SK-N-MC (cell line): ENCODE measurements around the gene RASL11B.

ENCODE experiments used
- DNase-seq: peaks from one replicate; pipeline ENCODE4 v3.0.0-alpha.2; 2011; ENCODE audit warnings: low read depth, low spot score
- H3K27ac ChIP-seq: fragments of 200-600 bp; sonication (generic); 2 replicates; pipeline ENCODE4 v1.5.1; 2016; ENCODE audit warnings: mixed run types
- H3K36me3 ChIP-seq: fragments of 200-600 bp; sonication (generic); 2 replicates; pipeline ENCODE4 v1.6.1; 2017; ENCODE audit warnings: antibody characterized with exemption, low read length, mixed read lengths; ENCODE audit not compliant: insufficient read depth
- H3K4me3 ChIP-seq: fragments of 200-600 bp; sonication (generic); 2 replicates; pipeline ENCODE4 v1.5.1; 2016
- H3K9ac ChIP-seq: fragments of 200-600 bp; sonication (generic); 2 replicates; pipeline ENCODE4 v1.8.0; 2017; ENCODE audit warnings: mixed run types, mixed read lengths; ENCODE audit not compliant: insufficient read length
- H3K9me3 ChIP-seq: fragments of 200-600 bp; sonication (generic); 2 replicates; pipeline ENCODE4 v1.6.1; 2017; ENCODE audit warnings: low read depth, mild to moderate bottlenecking, antibody characterized with exemption, low read length, moderate library complexity, mixed read lengths
- EZH2 ChIP-seq: fragments of 200-600 bp; sonication (generic); IDR thresholded peaks from one replicate; pipeline ENCODE4 v1.6.1; 2017; ENCODE audit warnings: antibody characterized with exemption
- FOXP2 ChIP-seq: optimal IDR thresholded peaks from 2 replicates; pipeline ENCODE3; 2011; ENCODE audit warnings: mild to moderate bottlenecking, moderate library complexity; ENCODE audit not compliant: insufficient read depth; ENCODE audit errors: extremely low read length, control extremely low read depth
- POLR2AphosphoS5 ChIP-seq: IDR thresholded peaks from 2 replicates; pipeline ENCODE4 v1.6.1; 2012; ENCODE audit warnings: mild to moderate bottlenecking, low read depth, low read length, borderline replicate concordance

RASL11B gene

GRCh38 chr4:52883707-52884669 lies 21.9 kb downstream of the RASL11B start:
- Histone ChIP-seq H3K4me3 (no peak overlapping the region), H3K27ac (no peak overlapping the region), H3K36me3 (no peaks in the 10 kb centered on the region), H3K9me3 (no peaks in the 10 kb centered on the region), H3K9ac (no peak overlapping the region)
- no peak for DNase-seq
- TF ChIP-seq EZH2 (no peak), FOXP2 (no peak), POLR2AphosphoS5 (no peak)

- Histone ChIP-seq H3K9ac (no peak overlapping the region), H3K4me3 (no peak overlapping the region), H3K27ac (no peak overlapping the region), H3K36me3 (no peaks in the 10 kb centered on the region), H3K9me3 (no peaks in the 10 kb centered on the region)
- TF ChIP-seq EZH2 (no peak), FOXP2 (no peak), POLR2AphosphoS5 (no peak)
- no peak for DNase-seq
These were observed 22.9 kb downstream of the RASL11B start for GRCh38 chr4:52884994-52885393.

- Histone ChIP-seq H3K27ac (no peak overlapping the region), H3K36me3 (no peaks in the 10 kb centered on the region), H3K9me3 (no peaks in the 10 kb centered on the region), H3K9ac (no peak overlapping the region), H3K4me3 (no peak overlapping the region)
- DNase-seq, result no peak
- TF ChIP-seq POLR2AphosphoS5 (no peak), EZH2 (no peak), FOXP2 (no peak)
These were observed 27.2 kb downstream of the RASL11B start for GRCh38 chr4:52889354-52889753.

- H3K36me3 ChIP-seq, result no peaks in the 10 kb centered on the region
- TF ChIP-seq EZH2 (no peak), FOXP2 (no peak), POLR2AphosphoS5 (no peak)
- no peaks in the 10 kb centered on the region for H3K9me3 ChIP-seq
- no peak overlapping the region for H3K27ac ChIP-seq
- H3K9ac ChIP-seq, result no peak overlapping the region
- DNase-seq, result no peak
- H3K4me3 ChIP-seq, result no peak overlapping the region
These were observed 27.8 kb downstream of the RASL11B start for GRCh38 chr4:52889778-52890520.

GRCh38 chr4:52890521-52890791 lies 28.3 kb downstream of the RASL11B start:
- no peak overlapping the region for H3K9ac ChIP-seq
- no peaks in the 10 kb centered on the region for H3K9me3 ChIP-seq
- no peaks in the 10 kb centered on the region for H3K36me3 ChIP-seq
- DNase-seq, result no peak
- H3K27ac ChIP-seq, result no peak overlapping the region
- TF ChIP-seq EZH2 (no peak), FOXP2 (no peak), POLR2AphosphoS5 (no peak)
- no peak overlapping the region for H3K4me3 ChIP-seq

- Histone ChIP-seq H3K4me3 (no peak overlapping the region), H3K36me3 (no peaks in the 10 kb centered on the region), H3K27ac (no peak overlapping the region), H3K9me3 (no peaks in the 10 kb centered on the region), H3K9ac (no peak overlapping the region)
- TF ChIP-seq POLR2AphosphoS5 (no peak), FOXP2 (no peak), EZH2 (no peak)
- DNase-seq, result no peak
These were observed 29.6 kb downstream of the RASL11B start for GRCh38 chr4:52891743-52892142.

- Histone ChIP-seq H3K4me3 (no peak overlapping the region), H3K36me3 (no peaks in the 10 kb centered on the region), H3K27ac (no peak overlapping the region), H3K9ac (no peak overlapping the region), H3K9me3 (no peaks in the 10 kb centered on the region)
- no peak for DNase-seq
- no peak for TF ChIP-seq FOXP2
- no peak for TF ChIP-seq EZH2
- TF ChIP-seq POLR2AphosphoS5, result no peak
These were observed 30.8 kb downstream of the RASL11B start for GRCh38 chr4:52892880-52893279.

- H3K27ac ChIP-seq, result no peak overlapping the region
- H3K4me3 ChIP-seq, result no peak overlapping the region
- no peak overlapping the region for H3K9ac ChIP-seq
- H3K9me3 ChIP-seq, result no peaks in the 10 kb centered on the region
- TF ChIP-seq POLR2AphosphoS5 (no peak), FOXP2 (no peak), EZH2 (no peak)
- no peaks in the 10 kb centered on the region for H3K36me3 ChIP-seq
- no peak for DNase-seq
These were observed 32.3 kb downstream of the RASL11B start for GRCh38 chr4:52894443-52894842.
